IMR-90 (cell line): ENCODE results near the gene TBC1D22A. TPM values are rescaled to one million over a fixed set of nuclear protein-coding genes. Genes with fewer than 3 reads are reported as not detected.

Source experiments
- ATAC-seq: fragments of 200-7000 bp; cut with Tn5 transposase; 2 replicates; pipeline ENCODE4 v1.9.1; 2020; ENCODE audit warnings: low read depth, mild to moderate bottlenecking, moderate library complexity
- BruUV-seq: library from RNA; stranded (reverse); fragments of 400-500 nt; replicated peaks from 2 replicates; lab custom pipeline; 2021; lab: Mats Ljungman, UMichigan
- CTCF ChIA-PET: fragments of 300-600 bp; formaldehyde crosslinking; extraction: SDS; loops from one replicate; lab custom pipeline; 2021; ENCODE audit warnings: antibody characterized with exemption; lab: Yijun Ruan, JAX
- POLR2A ChIA-PET: fragments of 300-600 bp; sonication (Branson Sonifier 250); formaldehyde crosslinking; loops from one replicate; lab custom pipeline; 2022; ENCODE audit warnings: antibody characterized with exemption; ENCODE audit not compliant: unreplicated experiment; lab: Charles Lee
- DNase-seq: peaks from one replicate; pipeline ENCODE4 v3.0.0; 2013
- H2AFZ ChIP-seq: replicated peaks from 2 replicates; pipeline ENCODE3; 2013; ENCODE audit warnings: low read length, mild to moderate bottlenecking; ENCODE audit not compliant: poor library complexity
- H2AK5ac ChIP-seq: 2 replicates; pipeline ENCODE4 v1.6.1; 2013; ENCODE audit warnings: low read depth, low read length, inconsistent platforms
- H2AK9ac ChIP-seq: replicated peaks from 2 replicates; pipeline ENCODE3; 2013; ENCODE audit warnings: mild to moderate bottlenecking, low read depth, low read length, moderate library complexity; ENCODE audit not compliant: poor library complexity
- H2BK120ac ChIP-seq: 2 replicates; pipeline ENCODE4 v1.6.1; 2013; ENCODE audit warnings: low read depth, low read length, inconsistent platforms
- H2BK15ac ChIP-seq: 3 replicates; pipeline ENCODE4 v1.6.1; 2013; ENCODE audit warnings: low read depth, low read length, inconsistent platforms
- H2BK20ac ChIP-seq: 2 replicates; pipeline ENCODE4 v1.6.1; 2013; ENCODE audit warnings: low read depth, mild to moderate bottlenecking, inconsistent platforms, low read length, moderate library complexity
- H2BK5ac ChIP-seq: 2 replicates; pipeline ENCODE4 v1.6.1; 2013; ENCODE audit warnings: mild to moderate bottlenecking, low read depth, low read length, inconsistent platforms; ENCODE audit not compliant: poor library complexity, severe bottlenecking
- H3K14ac ChIP-seq: replicated peaks from 2 replicates; pipeline ENCODE4 v1.6.1; 2013; ENCODE audit warnings: low read depth, low read length, inconsistent platforms
- H3K18ac ChIP-seq: 2 replicates; pipeline ENCODE4 v1.6.1; 2013; ENCODE audit warnings: low read depth, low read length, control low read depth
- H3K23ac ChIP-seq: 2 replicates; pipeline ENCODE4 v1.6.1; 2013; ENCODE audit warnings: low read depth, low read length, inconsistent platforms
- H3K27ac ChIP-seq: 2 replicates; pipeline ENCODE4 v1.5.1; 2013; ENCODE audit warnings: mild to moderate bottlenecking, control low read depth, low read length; ENCODE audit not compliant: insufficient read depth
- H3K27me3 ChIP-seq: 2 replicates; pipeline ENCODE4 v1.6.1; 2013; ENCODE audit warnings: low read length; ENCODE audit not compliant: control insufficient read depth, insufficient read depth
- H3K36me3 ChIP-seq: 2 replicates; pipeline ENCODE4 v1.6.1; 2013; ENCODE audit warnings: low read length, mixed read lengths; ENCODE audit not compliant: control insufficient read depth, insufficient read depth
- H3K4ac ChIP-seq: 2 replicates; pipeline ENCODE4 v1.6.1; 2013; ENCODE audit warnings: low read depth, low read length, inconsistent platforms
- H3K4me1 ChIP-seq: 2 replicates; pipeline ENCODE4 v1.6.1; 2013; ENCODE audit warnings: low read length, mixed read lengths; ENCODE audit not compliant: control insufficient read depth, insufficient read depth
- H3K4me2 ChIP-seq: 2 replicates; pipeline ENCODE4 v1.6.1; 2013; ENCODE audit warnings: low read depth, mild to moderate bottlenecking, control low read depth, low read length, moderate library complexity
- H3K4me3 ChIP-seq: 2 replicates; pipeline ENCODE4 v1.5.1; 2013; ENCODE audit warnings: low read depth, mild to moderate bottlenecking, control low read depth, low read length, moderate library complexity; ENCODE audit not compliant: insufficient read depth
- H3K56ac ChIP-seq: 2 replicates; pipeline ENCODE4 v1.6.1; 2013; ENCODE audit warnings: low read length, inconsistent platforms; ENCODE audit not compliant: insufficient read depth; ENCODE audit errors: extremely low read depth
- H3K79me1 ChIP-seq, 2 experiments: 2 replicates each; pipeline ENCODE4 v1.6.1; 2013; ENCODE audit warnings: low read length in 2 of 2, inconsistent platforms in 1 of 2, low read depth in 1 of 2
- H3K9ac ChIP-seq: 2 replicates; pipeline ENCODE4 v1.6.1; 2013; ENCODE audit warnings: low read depth, low read length, control low read depth
- H3K9me1 ChIP-seq: 2 replicates; pipeline ENCODE4 v1.6.1; 2013; ENCODE audit warnings: low read length, inconsistent platforms; ENCODE audit not compliant: insufficient read depth
- H3K9me3 ChIP-seq: 2 replicates; pipeline ENCODE4 v1.6.1; 2013; ENCODE audit warnings: low read length; ENCODE audit not compliant: control insufficient read depth, insufficient read depth
- H4K20me1 ChIP-seq: 2 replicates; pipeline ENCODE4 v1.6.1; 2013; ENCODE audit warnings: low read length, inconsistent platforms; ENCODE audit not compliant: insufficient read depth
- H4K5ac ChIP-seq: 2 replicates; pipeline ENCODE4 v1.6.1; 2013; ENCODE audit warnings: mild to moderate bottlenecking, low read depth, low read length, control low read depth
- H4K8ac ChIP-seq, 2 experiments: 2 replicates each; pipeline ENCODE4 v1.6.1; 2013; ENCODE audit warnings: low read depth in 2 of 2, low read length in 2 of 2, control low read depth in 1 of 2, inconsistent platforms in 1 of 2
- H4K91ac ChIP-seq: 2 replicates; pipeline ENCODE4 v1.6.1; 2013; ENCODE audit warnings: low read depth, low read length, inconsistent platforms; ENCODE audit not compliant: insufficient read depth
- FOS ChIP-seq: fragments of 150-350 bp; IDR thresholded peaks from 2 replicates; pipeline ENCODE4 v1.6.1; 2016; ENCODE audit warnings: low read depth, low read length
- MAFK ChIP-seq: IDR thresholded peaks from 2 replicates; pipeline ENCODE4 v1.6.1; 2012; ENCODE audit warnings: low read depth, low read length, improper control_type of control experiment
- WGBS, 2 experiments: methylation state at CpG; one replicate each; pipeline versions ENCODE4 v1.1.5 to v1.1.7; 2013; ENCODE audit warnings: missing lambda C conversion rate in 2 of 2; ENCODE audit not compliant: insufficient read length in 1 of 2; ENCODE audit errors: extremely low coverage in 2 of 2; 5-methylcytosine and 5-hydroxymethylcytosine counted together
- dilution Hi-C: fragments of 300-500 bp; cut with HindIII; formaldehyde crosslinking; loops from one replicate; pipeline ENCODE4 v1.14.3; 2018; ENCODE audit warnings: low sequenced_read_pairs; ENCODE audit not compliant: unreplicated experiment
- in situ Hi-C: fragments of 300-500 bp; cut with MboI; formaldehyde crosslinking; loops from 3 replicates; pipeline ENCODE4 v1.14.3; 2019; ENCODE audit warnings: low sequenced_read_pairs, inconsistent platforms, mixed read lengths
- intact Hi-C: fragments of 100-400 bp; cut with micrococcal nuclease; formaldehyde crosslinking; loops from 2 replicates; pipeline ENCODE4 v1.10.0; 2022
- polyA plus RNA-seq, 3 experiments: library from polyadenylated mRNA; depleted of rRNA; stranded (reverse); fragments of >200 nt; gene quantifications; 2 replicates each; pipeline ENCODE4 v1.2.3, GENCODE V29; 2012; ENCODE audit warnings: low replicate concordance in 1 of 3
- total RNA-seq: library from RNA; depleted of rRNA; stranded (reverse); fragments of >200 nt; gene quantifications from 2 replicates; pipeline ENCODE4 v1.2.3, GENCODE V29; 2012

Gene TBC1D22A
- total and polyA plus RNA-seq, 2 of the 4 experiments (the other 2 are of a cell fraction) = 9.0 to 16.7 TPM

GRCh38 chr22:47107431-47107830, 345.0 kb downstream of the TBC1D22A start:
- Histone ChIP-seq H3K56ac (no peak overlapping the region), H4K20me1 (no peaks in the 10 kb centered on the region), H2AFZ (no peak overlapping the region), H2BK20ac (no peak overlapping the region), H3K27me3 (no peaks in the 10 kb centered on the region), H3K4me2 (peak overlapping the region; percentile 31; the same call in 1 of the 2 replicates), H3K79me1 (peaks cover 0 to 6% of the 10 kb centered on the region in 2 experiments; a peak in 1 of 4 replicates), H4K8ac (no peak overlapping the region), H3K9ac (no peak overlapping the region), H3K4ac (no peak overlapping the region), H3K9me3 (no peaks in the 10 kb centered on the region), H3K14ac (0 out of 2 replicates have a peak overlapping the region, but pooled peaks have one; percentile 29), H4K5ac (no peak overlapping the region), H3K36me3 (no peaks in the 10 kb centered on the region; the same call in 1 of the 2 replicates), H3K23ac (no peak overlapping the region), H3K9me1 (peaks cover 10% of the 10 kb centered on the region), H2BK120ac (no peak overlapping the region; the same call in 1 of the 2 replicates), H4K91ac (no peak overlapping the region), H2AK5ac (no peak overlapping the region; the same call in 1 of the 2 replicates), H3K4me1 (peaks cover 18% of the 10 kb centered on the region), H3K18ac (no peak overlapping the region), H2BK5ac (peak overlapping the region; percentile 81), H3K4me3 (no peak overlapping the region), H2BK15ac (no peak overlapping the region; the same call in 2 of the 3 replicates), H2AK9ac (no peak overlapping the region), H3K27ac (no peak overlapping the region)
- CTCF ChIA-PET = interaction anchor here (0.6 kb wide), 1 partner anchor 283 kb away, joined by 4 read pairs; no protein-coding TSS in a partner anchor
- no CpG with 5 or more reads among the region's 2 CpGs for WGBS, 2 experiments
- TF ChIP-seq FOS (peak; percentile 90), MAFK (no peak)
- POLR2A ChIA-PET = no interaction called here
- in situ Hi-C loops = no loop called here
- DNase-seq (peak; percentile 88), ATAC-seq (peak; percentile 73)
- BruUV-seq = no TSS peak
- intact Hi-C loops = no loop called here
- dilution Hi-C loops = no loop called here
